ENCODE measurements around the gene MOB1B.
A peak's percentile ranks its signal among the peaks of the same experiment; 100 is the strongest.

The MOB1B gene

GRCh38 chr4:70901984-70902576 is at the start of gene MOB1B:
TSS of gene MOB1B (plus strand) at chr4:70902369. CDS start at chr4:70902537, 168 bp downstream.
- no peak for TF ChIP-seq Cebpa-rat (IDR thresholded peaks at IDR 0.05)
- H3K4me3 ChIP-seq = peak within 1 kb of the TSS; percentile 80 to 93 (median 89)
- H3K36me3 ChIP-seq = peaks cover 18 to 23% (median 21%) of the 10 kb centered on the region in 11 experiments
- peak within 1 kb of the TSS; percentile 81 to 89 (median 86) for H3K9ac ChIP-seq
- no peaks in the 10 kb centered on the region; a peak in 2 of 22 replicates for H3K9me3 ChIP-seq (replicated peaks in 1 of 11)
- peak within 1 kb of the TSS; percentile 61 to 86 (median 78) for H3K27ac ChIP-seq
- H3K4me2 ChIP-seq = peak within 1 kb of the TSS; percentile 81 to 98 (median 91)
- H3K27me3 ChIP-seq = no peaks in the 10 kb centered on the region
- peaks cover 6 to 45% (median 26%) of the 10 kb centered on the region in 11 experiments; a peak in 17 of 22 replicates for H4K20me1 ChIP-seq
- H3K4me1 ChIP-seq = peaks cover 19 to 45% (median 28%) of the 10 kb centered on the region in 10 experiments

GRCh38 chr4:70855464-70855863 is 46.7 kb upstream of the MOB1B start:
- no peak overlapping the region for H3K9ac ChIP-seq
- TF ChIP-seq Cebpa-rat (IDR thresholded peaks at IDR 0.05) = no peak

GRCh38 chr4:70858454-70858853 is 43.7 kb upstream of the MOB1B start:
- no peak overlapping the region for H3K9ac ChIP-seq
- H3K27me3 ChIP-seq = no peaks in the 10 kb centered on the region
- H4K20me1 ChIP-seq = no peaks in the 10 kb centered on the region
- H3K9me3 ChIP-seq (replicated peaks in 1 of 11) = peaks cover 0 to 7% (median 0%) of the 10 kb centered on the region in 11 experiments; a peak in 2 of 22 replicates
- H3K4me3 ChIP-seq = no peak overlapping the region
- H3K27ac ChIP-seq = no peak overlapping the region
- no peak overlapping the region for H3K4me2 ChIP-seq
- H3K36me3 ChIP-seq = no peaks in the 10 kb centered on the region
- 0 out of 20 replicates have a peak, but pooled peaks cover 0 to 5% (median 0%) of the 10 kb centered on the region in 10 experiments for H3K4me1 ChIP-seq
- TF ChIP-seq Cebpa-rat (IDR thresholded peaks at IDR 0.05) = no peak

More at GRCh38 chr4:70855464-70855863, 46.7 kb upstream of the MOB1B start:
- Histone ChIP-seq H3K4me2 (no peak overlapping the region), H3K27ac (no peak overlapping the region), H3K4me3 (no peak overlapping the region), H3K27me3 (no peaks in the 10 kb centered on the region), H4K20me1 (no peaks in the 10 kb centered on the region), H3K9me3 (replicated peaks in 1 of 11) (peaks cover 0 to 7% (median 0%) of the 10 kb centered on the region in 11 experiments; a peak in 2 of 22 replicates), H3K36me3 (no peaks in the 10 kb centered on the region), H3K4me1 (no peaks in the 10 kb centered on the region)

- H4K20me1 ChIP-seq = no peaks in the 10 kb centered on the region
- peaks cover 0 to 7% (median 0%) of the 10 kb centered on the region in 11 experiments; a peak in 2 of 22 replicates for H3K9me3 ChIP-seq (replicated peaks in 1 of 11)
- no peak overlapping the region for H3K4me2 ChIP-seq
- no peak for TF ChIP-seq Cebpa-rat (IDR thresholded peaks at IDR 0.05)
- H3K36me3 ChIP-seq = no peaks in the 10 kb centered on the region
- H3K4me3 ChIP-seq = no peak overlapping the region
- no peak overlapping the region for H3K27ac ChIP-seq
- H3K9ac ChIP-seq = no peak overlapping the region
- no peaks in the 10 kb centered on the region for H3K27me3 ChIP-seq
- H3K4me1 ChIP-seq = 0 out of 20 replicates have a peak, but pooled peaks cover 0 to 5% (median 0%) of the 10 kb centered on the region in 10 experiments
Observed at GRCh38 chr4:70859066-70859465, 43.1 kb upstream of the MOB1B start.

GRCh38 chr4:70863099-70863790 is 38.9 kb upstream of the MOB1B start:
- Histone ChIP-seq H3K9me3 (replicated peaks in 1 of 11) (no peaks in the 10 kb centered on the region), H3K4me2 (no peak overlapping the region), H3K4me1 (peaks cover 0 to 5% (median 0%) of the 10 kb centered on the region in 10 experiments; a peak in 1 of 20 replicates), H3K9ac (no peak overlapping the region), H3K27me3 (no peaks in the 10 kb centered on the region), H3K36me3 (no peaks in the 10 kb centered on the region), H3K4me3 (no peak overlapping the region), H4K20me1 (no peaks in the 10 kb centered on the region), H3K27ac (no peak overlapping the region)
- TF ChIP-seq Cebpa-rat (IDR thresholded peaks at IDR 0.05) = no peak

- H3K27me3 ChIP-seq = no peaks in the 10 kb centered on the region
- H3K4me1 ChIP-seq = peaks cover 0 to 4% (median 0%) of the 10 kb centered on the region in 10 experiments; a peak in 1 of 20 replicates
- H3K4me3 ChIP-seq = no peak overlapping the region
- no peak overlapping the region for H3K27ac ChIP-seq
- no peak overlapping the region for H3K9ac ChIP-seq
- H3K9me3 ChIP-seq (replicated peaks in 1 of 11) = no peaks in the 10 kb centered on the region
- H3K4me2 ChIP-seq = no peak overlapping the region
- TF ChIP-seq Cebpa-rat (IDR thresholded peaks at IDR 0.05) = no peak
- no peaks in the 10 kb centered on the region for H3K36me3 ChIP-seq
- H4K20me1 ChIP-seq = no peaks in the 10 kb centered on the region
Observed at GRCh38 chr4:70868778-70869177, 33.4 kb upstream of the MOB1B start.

GRCh38 chr4:70873216-70873615 is 29.0 kb upstream of the MOB1B start:
- H3K27me3 ChIP-seq = no peaks in the 10 kb centered on the region
- no peaks in the 10 kb centered on the region for H3K36me3 ChIP-seq
- no peaks in the 10 kb centered on the region for H3K9me3 ChIP-seq (replicated peaks in 1 of 11)
- H3K9ac ChIP-seq = no peak overlapping the region
- no peak for TF ChIP-seq Cebpa-rat (IDR thresholded peaks at IDR 0.05)
- no peaks in the 10 kb centered on the region for H4K20me1 ChIP-seq
- no peak overlapping the region for H3K4me2 ChIP-seq
- H3K27ac ChIP-seq = no peak overlapping the region
- no peak overlapping the region for H3K4me3 ChIP-seq
- peaks cover 5 to 12% (median 10%) of the 10 kb centered on the region in 10 experiments; a peak in 14 of 20 replicates for H3K4me1 ChIP-seq

GRCh38 chr4:70874268-70875156 is 27.7 kb upstream of the MOB1B start:
- Histone ChIP-seq H3K4me2 (peak overlapping the region in 10 of 11 experiments; percentile 8 to 52 (median 31); a peak in 12 of 22 replicates), H3K36me3 (no peaks in the 10 kb centered on the region), H3K27me3 (no peaks in the 10 kb centered on the region), H3K9ac (no peak overlapping the region), H3K4me3 (no peak overlapping the region), H3K9me3 (replicated peaks in 1 of 11) (no peaks in the 10 kb centered on the region), H4K20me1 (no peaks in the 10 kb centered on the region), H3K4me1 (peaks cover 5 to 12% (median 10%) of the 10 kb centered on the region in 10 experiments; a peak in 14 of 20 replicates), H3K27ac (no peak overlapping the region)
- TF ChIP-seq Cebpa-rat (IDR thresholded peaks at IDR 0.05) = no peak

- Histone ChIP-seq H3K36me3 (no peaks in the 10 kb centered on the region), H3K9ac (no peak overlapping the region), H3K4me3 (no peak overlapping the region), H3K9me3 (replicated peaks in 1 of 11) (no peaks in the 10 kb centered on the region), H3K27ac (no peak overlapping the region), H3K27me3 (no peaks in the 10 kb centered on the region), H3K4me2 (no peak overlapping the region), H3K4me1 (peaks cover 5 to 12% (median 10%) of the 10 kb centered on the region in 10 experiments; a peak in 14 of 20 replicates), H4K20me1 (no peaks in the 10 kb centered on the region)
- TF ChIP-seq Cebpa-rat (IDR thresholded peaks at IDR 0.05) = no peak
Observed at GRCh38 chr4:70877556-70877955, 24.6 kb upstream of the MOB1B start.
